KOPT-K1 (cell line): ENCODE results near the gene PTGIS.

Experiments used
- H3K27ac ChIP-seq: fragments of 200-600 bp; sonication (generic); 2 replicates; pipeline ENCODE4 v1.5.1; 2016; ENCODE audit warnings: antibody characterized with exemption, mild to moderate bottlenecking, low read depth, low read length; ENCODE audit not compliant: poor library complexity, severe bottlenecking
- H3K36me3 ChIP-seq: fragments of 200-600 bp; sonication (generic); 2 replicates; pipeline ENCODE4 v1.5.1; 2017; ENCODE audit warnings: antibody characterized with exemption, mild to moderate bottlenecking, low read length, moderate library complexity; ENCODE audit not compliant: insufficient read depth
- H3K9me3 ChIP-seq: fragments of 200-600 bp; sonication (generic); 2 replicates; pipeline ENCODE4 v1.5.1; 2017; ENCODE audit warnings: antibody characterized with exemption, low read length, mild to moderate bottlenecking; ENCODE audit not compliant: insufficient read depth, poor library complexity, severe bottlenecking

Gene PTGIS

DNA sequence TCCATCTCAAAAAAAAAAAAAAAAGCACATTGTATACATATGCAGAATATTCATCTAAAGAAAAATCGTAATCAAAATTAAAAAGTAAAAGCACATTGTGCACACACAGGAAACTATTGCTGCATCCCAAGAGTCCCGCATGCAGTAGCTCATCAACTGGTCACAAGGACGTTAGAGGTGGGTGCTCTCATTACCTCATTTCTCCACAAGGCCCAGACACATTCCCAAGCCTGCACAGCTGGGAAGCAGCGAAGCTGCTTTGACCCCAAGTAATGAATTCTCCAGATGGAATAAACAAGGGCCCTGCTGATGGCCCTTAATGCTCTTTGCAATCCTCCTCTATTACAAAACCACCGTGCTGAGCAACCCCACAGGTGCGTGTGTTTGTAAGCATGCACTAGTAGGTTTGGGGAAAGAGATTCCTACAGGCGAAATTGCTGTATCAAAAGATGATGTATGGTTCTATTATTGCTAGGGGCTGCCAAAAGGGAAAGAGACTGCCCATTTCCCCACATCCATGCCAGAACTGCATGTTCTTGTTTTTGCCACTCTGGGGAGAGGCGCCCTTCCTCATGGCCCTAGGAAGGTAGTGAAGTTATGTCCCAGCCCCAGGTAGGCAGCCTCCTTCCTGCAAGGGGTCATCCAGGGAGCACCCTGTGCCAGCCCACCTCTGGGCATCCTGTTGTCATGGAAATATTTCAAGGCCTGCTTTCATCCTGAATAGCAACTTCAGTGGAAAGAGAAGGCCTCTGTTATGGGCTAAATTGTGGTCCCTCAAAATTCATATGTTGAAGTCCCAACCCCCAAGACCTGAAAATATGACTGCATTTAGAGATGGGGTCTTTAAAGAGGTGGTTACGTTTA is 34.6 kb upstream of the PTGIS start:
- Histone ChIP-seq H3K27ac (peak overlapping the region; percentile 10), H3K9me3 (peaks cover 6% of the 10 kb centered on the region), H3K36me3 (no peaks in the 10 kb centered on the region)

DNA sequence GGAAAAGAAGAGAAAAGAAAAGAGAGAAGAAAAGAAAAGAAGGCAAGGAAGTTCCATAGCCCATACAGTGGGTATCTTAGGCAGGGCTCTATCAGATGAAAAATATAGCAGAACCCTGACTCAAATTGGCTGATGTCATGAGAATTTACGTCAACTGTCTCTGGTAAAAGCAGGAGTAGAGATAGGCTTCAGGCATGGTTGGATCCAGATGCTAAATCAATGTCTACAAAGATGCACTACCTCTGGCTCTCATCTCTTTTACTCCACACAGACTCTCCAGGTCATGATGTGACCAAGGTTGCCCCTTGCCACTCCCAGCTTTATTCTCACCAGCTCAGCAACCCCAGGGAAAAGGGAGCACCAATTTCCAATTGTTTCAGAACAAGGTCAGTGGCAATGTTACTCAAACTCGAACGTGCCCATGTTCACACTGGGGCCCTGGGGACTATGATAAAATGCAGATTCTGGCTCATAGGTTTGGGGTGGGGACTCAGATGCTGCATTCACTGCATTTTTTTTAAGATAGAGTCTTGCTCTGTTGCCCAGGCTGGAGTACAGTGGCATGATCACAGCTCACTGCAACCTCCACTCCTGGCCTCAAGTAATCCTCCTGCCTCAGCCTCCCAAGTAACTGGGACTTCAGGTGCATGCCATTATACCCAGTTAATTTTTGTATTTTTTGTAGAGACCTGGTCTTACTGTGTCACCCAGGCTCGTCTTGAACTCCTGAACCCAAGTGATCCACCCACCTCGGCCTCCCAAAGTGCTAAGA is 33.4 kb upstream of the PTGIS start:
- no peaks in the 10 kb centered on the region for H3K36me3 ChIP-seq
- peaks cover 8% of the 10 kb centered on the region for H3K9me3 ChIP-seq
- H3K27ac ChIP-seq, result no peak overlapping the region

DNA sequence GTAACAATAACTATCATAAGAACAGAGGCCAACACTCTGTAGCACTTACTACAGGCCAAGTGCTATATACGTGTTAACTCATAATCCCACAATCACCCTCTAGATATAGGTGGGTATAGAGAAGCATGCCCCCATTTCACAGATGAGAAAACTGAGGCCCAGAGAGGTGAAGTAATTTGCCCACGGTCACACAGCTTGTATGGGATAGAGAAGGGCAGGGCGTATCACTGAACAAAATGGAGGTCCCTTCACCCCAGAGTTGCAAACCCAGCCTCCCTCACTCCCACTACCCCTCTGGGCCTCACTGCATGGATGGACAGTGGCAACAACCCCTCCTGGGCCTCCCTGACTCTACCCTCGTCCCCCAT is 31.8 kb upstream of the PTGIS start:
- no peaks in the 10 kb centered on the region for H3K36me3 ChIP-seq

DNA sequence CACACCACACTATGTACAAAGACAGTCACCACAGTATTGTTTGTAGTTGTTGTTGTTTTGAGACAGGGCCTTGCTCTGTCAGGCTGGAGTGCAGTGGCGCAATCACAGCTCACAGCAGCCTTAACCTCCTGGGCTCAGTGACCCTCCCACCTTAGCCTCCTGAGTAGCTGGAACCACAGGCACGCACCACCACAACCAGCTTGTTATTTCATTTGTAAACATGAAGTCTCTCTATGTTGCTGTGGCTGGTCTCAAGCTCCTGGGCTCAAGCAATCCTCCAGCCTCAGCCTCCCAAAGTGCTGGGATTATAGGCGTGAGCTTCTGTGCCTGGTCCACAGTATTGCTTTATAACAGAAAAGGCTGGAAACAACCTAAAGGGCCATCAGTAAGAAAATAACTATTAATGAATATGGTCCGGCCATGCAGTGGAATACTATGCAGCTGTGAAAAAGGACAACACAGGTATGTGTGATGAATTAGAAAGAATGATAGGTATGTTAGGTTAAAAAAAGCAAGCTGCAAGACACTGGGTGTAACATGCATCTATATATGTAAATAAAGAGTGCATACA is 30.0 kb upstream of the PTGIS start:
- H3K9me3 ChIP-seq, result peaks cover 8% of the 10 kb centered on the region
- H3K27ac ChIP-seq, result peak overlapping the region; percentile 97

More for the DNA sequence above, 31.8 kb upstream of the PTGIS start:
- peaks cover 8% of the 10 kb centered on the region for H3K9me3 ChIP-seq
- H3K27ac ChIP-seq, result peak overlapping the region; percentile 10

DNA sequence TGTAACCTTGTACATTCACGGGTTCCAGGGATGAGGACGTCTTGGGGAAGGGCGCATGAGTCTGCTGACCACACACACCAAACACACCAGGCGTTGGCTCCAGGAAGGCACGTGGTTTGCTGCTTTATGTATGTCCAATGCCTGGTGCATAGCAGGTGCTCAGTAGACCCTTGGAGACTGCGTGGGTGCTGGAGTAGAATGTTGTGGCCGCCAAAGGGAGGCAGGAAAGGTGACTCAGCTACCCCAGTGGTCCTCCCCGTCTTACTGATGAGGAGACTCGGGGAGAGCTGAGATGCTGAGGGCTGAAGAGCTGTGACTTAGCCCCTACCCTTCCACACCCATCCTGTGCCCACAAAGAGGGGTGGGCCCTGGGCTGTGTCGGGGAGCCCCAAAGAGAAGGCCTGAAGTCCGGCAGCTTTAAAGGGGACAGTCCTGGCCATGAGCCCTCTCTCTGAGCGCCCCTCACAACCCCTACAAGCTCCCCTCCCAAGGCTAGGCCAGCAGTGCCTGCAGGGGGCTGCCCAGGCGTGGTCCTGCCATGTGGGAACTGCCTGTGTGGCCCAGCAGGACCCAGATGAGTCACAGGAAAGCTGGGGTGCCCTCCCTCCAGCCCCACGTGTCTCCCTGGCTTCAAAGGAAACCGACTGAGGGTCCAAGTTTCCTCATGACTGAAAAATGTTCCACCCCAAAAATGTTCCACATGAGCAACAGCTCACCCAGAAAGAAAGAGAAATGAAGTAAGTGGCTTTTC is 28.0 kb upstream of the PTGIS start:
- H3K36me3 ChIP-seq, result no peaks in the 10 kb centered on the region
- H3K9me3 ChIP-seq, result peaks cover 8% of the 10 kb centered on the region
- peak overlapping the region; percentile 97 for H3K27ac ChIP-seq

More for the DNA sequence above, 30.0 kb upstream of the PTGIS start:
- no peaks in the 10 kb centered on the region for H3K36me3 ChIP-seq

DNA sequence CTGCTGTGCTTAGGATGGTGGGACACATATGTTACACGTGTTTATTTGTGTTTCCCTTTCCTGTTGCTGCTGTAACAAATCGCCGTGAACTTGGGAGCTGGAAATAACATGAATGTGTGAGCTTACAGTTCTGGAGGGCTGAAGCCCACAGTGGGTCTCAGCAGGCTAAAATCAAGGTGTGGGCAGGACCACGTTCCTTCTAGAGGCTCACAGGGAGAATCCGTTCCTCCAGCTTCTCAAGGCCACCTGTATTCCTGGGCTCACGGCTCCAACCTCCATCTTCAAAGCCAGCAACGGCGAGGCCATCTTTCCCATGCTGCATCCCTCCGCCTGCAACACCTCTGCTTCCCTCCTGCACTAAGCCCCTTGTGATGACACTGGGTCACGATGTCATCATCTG is 27.4 kb upstream of the PTGIS start:
- Histone ChIP-seq H3K27ac (peak overlapping the region; percentile 97), H3K36me3 (no peaks in the 10 kb centered on the region), H3K9me3 (peaks cover 8% of the 10 kb centered on the region)

DNA sequence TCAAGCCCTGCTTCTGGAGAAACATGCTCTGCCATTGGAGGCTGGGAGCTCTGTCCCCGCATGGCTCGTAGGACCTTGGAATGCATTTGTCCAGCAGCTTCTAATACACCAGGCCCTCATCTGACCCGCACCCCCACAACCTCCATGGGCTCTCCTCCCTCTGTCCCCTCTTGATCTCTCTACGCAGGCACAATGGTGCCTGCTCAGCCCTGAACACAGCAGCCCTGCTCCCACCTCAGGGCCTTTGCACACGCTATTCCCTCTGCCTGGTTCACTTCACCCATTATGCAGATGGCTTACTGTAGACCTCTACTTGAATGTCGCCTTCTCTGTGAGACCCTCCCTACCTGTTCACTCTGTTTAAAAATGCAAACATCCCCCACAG is 27.0 kb upstream of the PTGIS start:
- Histone ChIP-seq H3K36me3 (no peaks in the 10 kb centered on the region), H3K9me3 (peaks cover 8% of the 10 kb centered on the region), H3K27ac (peak overlapping the region; percentile 97)

DNA sequence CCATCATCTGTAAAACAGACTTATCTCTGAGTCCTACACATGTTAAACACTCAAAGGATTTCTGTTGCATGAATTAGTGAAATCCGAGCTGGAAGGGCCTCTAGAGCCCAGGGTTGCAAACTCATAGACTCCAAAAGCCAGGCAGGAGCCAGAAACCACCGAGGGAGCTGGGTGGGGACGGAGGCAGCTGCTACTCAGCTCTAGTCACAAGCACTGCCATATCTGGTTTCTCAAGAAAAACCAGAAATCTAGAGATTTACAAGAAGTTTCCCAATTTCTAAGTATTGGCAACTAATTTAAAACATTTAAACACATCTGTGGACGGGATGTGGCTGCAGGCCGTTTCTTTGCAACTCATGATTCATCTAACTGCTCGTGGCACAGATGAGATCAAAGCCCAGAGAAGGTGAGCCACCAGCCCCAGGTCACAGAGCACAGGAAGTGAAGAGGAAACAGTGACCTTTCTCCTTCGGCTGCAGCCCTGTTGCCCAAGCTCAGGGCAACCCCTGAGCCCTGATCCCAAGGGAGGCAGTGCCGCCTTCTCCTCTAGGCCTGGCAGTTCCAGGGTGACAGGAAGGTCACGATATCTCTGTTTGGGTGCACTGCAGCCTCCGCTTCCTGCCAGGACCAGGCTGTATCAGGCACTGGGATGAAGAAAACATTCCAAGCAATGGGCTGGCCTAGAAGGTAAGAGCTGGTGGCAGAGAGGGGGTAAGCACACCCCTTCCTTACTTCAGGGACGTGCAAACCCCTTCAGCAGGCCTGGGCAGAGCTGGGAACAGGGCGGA is 26.4 kb upstream of the PTGIS start:
- peaks cover 8% of the 10 kb centered on the region for H3K9me3 ChIP-seq
- no peaks in the 10 kb centered on the region for H3K36me3 ChIP-seq
- H3K27ac ChIP-seq, result peak overlapping the region; percentile 97

DNA sequence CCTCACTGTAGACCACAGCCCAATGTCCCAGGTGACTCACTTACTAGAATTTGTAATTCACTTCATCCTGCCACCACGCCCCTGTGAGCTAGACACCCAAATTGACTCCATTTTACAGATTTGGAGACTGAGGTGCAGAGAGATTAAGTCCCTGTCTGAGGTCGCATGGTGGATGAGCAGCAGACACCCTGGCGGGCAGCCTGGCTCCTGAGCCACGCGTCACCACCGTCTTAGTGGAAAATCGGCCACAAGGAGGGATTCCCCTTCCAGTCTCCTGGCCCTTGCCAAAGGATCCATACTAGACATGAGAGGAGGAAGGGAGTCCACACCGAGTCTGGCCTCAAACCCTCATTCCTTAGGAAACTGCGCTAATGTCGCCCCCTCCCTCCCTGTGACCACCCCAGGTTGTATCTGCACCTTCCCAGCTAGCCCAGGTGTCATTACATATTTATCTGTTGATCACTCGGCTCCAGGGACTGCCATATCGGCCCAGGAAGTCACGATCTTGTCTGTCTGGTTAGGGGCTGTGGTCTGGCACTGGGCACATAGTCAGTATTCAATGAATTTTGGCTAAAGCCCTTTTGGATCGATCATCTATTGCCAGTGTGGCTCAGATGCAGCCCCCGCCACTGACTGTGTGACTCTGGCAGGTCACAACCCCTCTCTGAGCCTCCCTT is 25.7 kb upstream of the PTGIS start:
- peaks cover 8% of the 10 kb centered on the region for H3K9me3 ChIP-seq
- no peaks in the 10 kb centered on the region for H3K36me3 ChIP-seq
- peak overlapping the region; percentile 97 for H3K27ac ChIP-seq

DNA sequence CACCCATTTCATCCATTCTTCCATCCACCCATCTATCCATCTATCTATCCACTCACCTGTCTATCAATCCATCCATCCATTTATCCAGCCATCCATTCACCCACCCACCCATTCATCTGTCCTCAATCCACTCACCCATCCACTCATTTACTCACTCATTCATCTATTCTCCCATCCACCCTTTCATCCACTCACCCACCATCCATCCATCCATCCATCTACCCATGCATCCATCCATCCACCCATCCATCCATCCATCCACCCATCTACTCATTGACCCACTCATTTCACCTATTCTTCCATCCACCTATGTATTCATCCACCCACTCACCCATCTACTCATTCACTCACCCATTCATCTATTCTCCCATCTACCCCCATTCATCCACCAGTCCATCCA is 24.2 kb upstream of the PTGIS start:
- peak overlapping the region; percentile 97 for H3K27ac ChIP-seq
- no peaks in the 10 kb centered on the region for H3K9me3 ChIP-seq

DNA sequence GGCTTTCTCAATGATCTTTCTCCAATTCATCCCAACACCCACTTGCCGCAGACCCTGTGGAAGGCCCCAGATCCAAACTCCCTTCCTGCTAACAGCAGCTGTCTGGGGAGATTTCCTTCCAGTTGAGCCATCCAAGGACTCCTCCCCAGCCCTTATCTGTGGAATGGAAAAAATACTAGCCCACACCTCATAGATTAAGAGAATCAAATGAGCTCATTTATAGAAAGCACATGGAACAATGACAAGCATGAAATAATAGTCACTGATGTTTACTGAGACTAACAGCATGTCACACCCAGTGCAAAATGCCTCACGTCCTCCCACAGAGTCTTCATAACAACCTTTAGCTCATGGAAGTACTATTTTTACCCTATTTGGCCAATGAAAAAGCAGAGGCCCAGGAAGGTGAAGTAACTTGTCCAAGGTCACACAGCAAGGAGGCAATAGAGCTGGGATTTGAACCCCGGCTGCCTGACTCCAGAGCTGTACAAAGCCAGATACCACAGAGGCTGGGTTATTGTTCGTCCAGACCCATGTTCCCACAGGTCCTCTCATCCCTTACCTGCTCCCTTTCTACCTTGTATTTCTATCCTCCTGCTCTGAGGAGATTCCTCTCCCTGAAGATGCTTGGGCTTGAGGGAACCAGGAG is 23.4 kb upstream of the PTGIS start:
- peak overlapping the region; percentile 97 for H3K27ac ChIP-seq
- H3K9me3 ChIP-seq, result no peaks in the 10 kb centered on the region
- no peaks in the 10 kb centered on the region for H3K36me3 ChIP-seq

More for the DNA sequence above, 24.2 kb upstream of the PTGIS start:
- no peaks in the 10 kb centered on the region for H3K36me3 ChIP-seq

DNA sequence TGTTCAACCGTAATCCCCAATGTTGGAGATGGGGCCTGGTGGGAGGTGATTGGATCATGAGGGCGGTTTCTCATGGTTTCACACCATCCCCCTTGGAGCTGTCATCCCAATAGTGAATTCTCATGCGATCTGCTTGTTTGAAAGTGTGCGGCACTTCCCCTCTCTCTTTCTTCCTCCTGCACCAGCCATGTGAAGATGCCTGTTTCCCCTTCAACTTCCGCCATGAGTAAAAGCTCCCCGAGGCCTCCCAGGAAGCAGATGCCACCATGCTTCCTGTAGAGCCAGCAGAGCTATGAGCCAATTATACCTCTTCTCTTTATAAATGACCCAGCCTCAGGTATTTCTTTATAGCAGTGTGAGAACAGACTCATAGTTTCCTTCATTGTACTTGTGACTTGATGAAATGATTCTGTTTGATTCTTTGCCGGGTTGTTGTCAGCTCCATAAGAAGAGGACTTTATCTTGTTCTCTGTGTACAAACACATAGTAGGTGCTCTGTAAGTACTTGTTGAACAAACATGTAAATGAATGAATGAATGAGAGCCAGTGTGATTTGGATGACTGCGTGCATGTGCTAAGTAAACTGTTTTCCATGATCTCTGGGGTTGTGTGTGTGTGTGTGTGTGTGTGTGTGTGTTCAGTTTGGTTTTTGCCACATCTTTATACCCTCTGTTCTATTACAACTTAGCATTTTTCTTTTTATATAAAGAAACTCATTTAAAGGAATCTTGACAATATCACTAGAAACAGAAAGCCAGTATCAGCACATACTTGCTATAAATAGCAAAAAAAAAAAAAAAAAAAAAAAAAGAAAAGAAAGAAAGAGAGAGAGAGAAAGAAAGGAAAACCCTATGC is 22.5 kb upstream of the PTGIS start:
- no peaks in the 10 kb centered on the region for H3K36me3 ChIP-seq
- peak overlapping the region; percentile 97 for H3K27ac ChIP-seq
- H3K9me3 ChIP-seq, result no peaks in the 10 kb centered on the region

DNA sequence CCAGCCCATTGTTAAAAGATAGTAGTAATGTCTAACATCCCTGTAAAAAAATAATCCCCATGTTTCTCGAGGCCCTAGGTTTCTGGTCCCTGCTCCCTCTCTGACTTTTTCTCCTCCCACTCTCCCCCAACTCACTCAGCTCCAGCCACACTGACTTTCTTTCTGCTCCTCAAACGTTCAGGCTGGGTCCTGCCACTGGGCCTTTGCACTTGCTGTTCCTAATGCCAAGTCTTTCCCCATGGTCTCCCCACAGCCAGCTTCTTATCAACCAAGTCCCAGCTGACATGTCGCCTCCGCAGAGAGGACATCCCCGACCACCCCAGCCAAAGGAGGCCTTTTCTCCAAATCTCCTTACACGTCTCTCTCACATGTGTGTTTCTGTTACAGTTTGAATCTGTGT is 21.8 kb upstream of the PTGIS start:
- Histone ChIP-seq H3K27ac (peak overlapping the region; percentile 97), H3K36me3 (no peaks in the 10 kb centered on the region), H3K9me3 (no peaks in the 10 kb centered on the region)
